ENCODE data around the gene PDGFA.

GRCh38 chr7:462173-463103 is 57.2 kb downstream of the PDGFA start:
- TF ChIP-seq CTCF (IDR thresholded peaks at IDR 0.05) (no peak), POLR2AphosphoS5 (IDR thresholded peaks at IDR 0.05) (no peak)
